Stimulated activated CD4-positive, alpha-beta T cell treated with anti-CD3 and anti-CD28 coated beads, TNF-alpha, amount 100 ng/mL, for 4 hours (primary cell): ENCODE results near the gene RSPH9.

Experiments used
- DNase-seq, 3 experiments: peaks; one replicate each; pipeline ENCODE4 v3.0.0-alpha.2; 2020; ENCODE audit warnings: low read depth in 3 of 3

The RSPH9 gene

GRCh38 chr6:43667245-43668150, 22.7 kb downstream of the RSPH9 start:
- peak; percentile 70 to 75 (median 74) for DNase-seq

GRCh38 chr6:43668151-43669028, 23.6 kb downstream of the RSPH9 start:
- peak in 1 of 3 experiments; percentile 10 for DNase-seq

- DNase-seq = no peak
Measured at GRCh38 chr6:43669050-43669921, 24.4 kb downstream of the RSPH9 start.

GRCh38 chr6:43669922-43670622, 25.2 kb downstream of the RSPH9 start:
- no peak for DNase-seq

- no peak for DNase-seq
Measured at GRCh38 chr6:43670623-43670986, 25.8 kb downstream of the RSPH9 start.

- DNase-seq = no peak
Measured at GRCh38 chr6:43671011-43671800, 26.4 kb downstream of the RSPH9 start.

GRCh38 chr6:43671801-43672690, 27.2 kb downstream of the RSPH9 start:
- DNase-seq = no peak

GRCh38 chr6:43673444-43674084, 28.7 kb downstream of the RSPH9 start:
- no peak for DNase-seq

- no peak for DNase-seq
Measured at GRCh38 chr6:43674291-43674690, 29.5 kb downstream of the RSPH9 start.

- DNase-seq = no peak
Measured at GRCh38 chr6:43674921-43675320, 30.1 kb downstream of the RSPH9 start.

- no peak for DNase-seq
Measured at GRCh38 chr6:43676962-43677606, 32.2 kb downstream of the RSPH9 start.

GRCh38 chr6:43677759-43678158, 32.9 kb downstream of the RSPH9 start:
- no peak for DNase-seq

GRCh38 chr6:43678341-43678740, 33.5 kb downstream of the RSPH9 start:
- no peak for DNase-seq

- DNase-seq = no peak
Measured at GRCh38 chr6:43679057-43679456, 34.2 kb downstream of the RSPH9 start.

GRCh38 chr6:43680308-43681200, 35.7 kb downstream of the RSPH9 start:
- no peak for DNase-seq

- DNase-seq = no peak
Measured at GRCh38 chr6:43681303-43681702, 36.5 kb downstream of the RSPH9 start.
